Measurements from ENCODE around the gene ZFAND6. TPM values are rescaled to one million over a fixed set of nuclear protein-coding genes. Genes with fewer than 3 reads are reported as not detected.

Gene ZFAND6
- total and polyA plus RNA-seq, 5 experiments from 2014 or later: 70.4 to 105 (median 100.0) TPM

DNA sequence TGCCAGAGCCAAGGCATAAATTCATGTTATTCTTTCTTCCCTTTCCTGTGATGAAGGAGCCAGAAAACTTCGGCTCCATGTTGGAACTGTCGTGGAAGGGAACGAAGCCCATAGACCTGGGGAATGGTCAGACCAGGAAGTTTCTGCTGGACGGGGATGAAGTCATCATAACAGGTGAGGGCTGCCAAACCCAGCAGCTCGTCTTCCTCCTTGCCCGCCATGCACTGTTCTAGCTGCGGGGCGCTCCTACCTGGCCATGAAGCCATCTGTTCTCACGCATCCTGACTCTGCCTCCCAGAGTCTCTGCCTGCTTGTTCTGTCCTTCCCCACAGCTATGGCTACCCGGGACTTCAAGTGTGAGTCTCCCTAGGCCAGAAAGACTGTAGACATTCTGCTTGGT is 121.5 kb downstream of the ZFAND6 start:
- H3K4me3 Mint-ChIP-seq: no peak overlapping the region
- H3K36me3 Mint-ChIP-seq: peaks cover 9 to 48% (median 26%) of the 10 kb centered on the region in 3 donors
- no peak overlapping the region for H3K27ac Mint-ChIP-seq
- ATAC-seq (no peak), DNase-seq (no peak)
- POLR2A ChIA-PET: no interaction called here
- H3K4me1 Mint-ChIP-seq: no peaks in the 10 kb centered on the region
- no peaks in the 10 kb centered on the region for H3K27me3 Mint-ChIP-seq
- H3K9me3 Mint-ChIP-seq: peaks cover 0 to 3% (median 0%) of the 10 kb centered on the region in 9 donors

DNA sequence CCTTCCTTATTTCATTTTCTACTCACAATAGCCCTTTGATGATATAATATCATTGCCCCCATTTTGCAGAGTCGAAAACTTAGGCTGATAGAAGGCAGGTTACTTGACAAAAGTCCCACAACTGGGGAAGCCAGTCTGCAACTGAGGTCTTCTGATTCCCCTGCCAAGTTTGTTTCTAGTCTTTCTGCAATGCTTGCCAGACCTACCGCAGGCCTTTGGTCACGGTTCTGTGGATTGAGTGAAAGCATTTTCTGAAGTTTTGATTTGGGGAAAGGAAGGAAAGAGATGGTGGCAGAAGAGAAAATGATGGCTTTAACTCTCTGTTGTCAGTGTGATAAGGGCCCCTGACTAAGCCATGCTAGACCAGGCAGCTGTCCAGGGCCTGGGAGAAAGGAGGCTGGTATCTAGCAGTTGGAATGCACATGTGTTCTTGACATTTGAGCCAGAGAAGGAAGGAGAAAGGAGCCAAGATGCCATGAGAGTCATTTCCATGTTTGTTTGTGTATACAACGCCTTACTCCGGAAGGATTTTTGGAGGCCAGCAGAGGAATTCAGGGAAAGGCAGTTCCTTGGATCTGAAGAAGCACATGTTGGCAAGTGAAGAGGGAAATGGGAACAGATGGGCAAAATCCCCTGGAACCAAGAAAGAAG is 123.3 kb downstream of the ZFAND6 start:
- H3K27ac Mint-ChIP-seq: no peak overlapping the region
- POLR2A ChIA-PET: no interaction called here
- DNase-seq (no peak), ATAC-seq (no peak)
- no peak overlapping the region for H3K4me3 Mint-ChIP-seq
- peaks cover 16 to 58% (median 38%) of the 10 kb centered on the region in 3 donors for H3K36me3 Mint-ChIP-seq
- no peaks in the 10 kb centered on the region for H3K27me3 Mint-ChIP-seq
- no peaks in the 10 kb centered on the region for H3K4me1 Mint-ChIP-seq
- H3K9me3 Mint-ChIP-seq: peaks cover 0 to 3% (median 0%) of the 10 kb centered on the region in 9 donors

DNA sequence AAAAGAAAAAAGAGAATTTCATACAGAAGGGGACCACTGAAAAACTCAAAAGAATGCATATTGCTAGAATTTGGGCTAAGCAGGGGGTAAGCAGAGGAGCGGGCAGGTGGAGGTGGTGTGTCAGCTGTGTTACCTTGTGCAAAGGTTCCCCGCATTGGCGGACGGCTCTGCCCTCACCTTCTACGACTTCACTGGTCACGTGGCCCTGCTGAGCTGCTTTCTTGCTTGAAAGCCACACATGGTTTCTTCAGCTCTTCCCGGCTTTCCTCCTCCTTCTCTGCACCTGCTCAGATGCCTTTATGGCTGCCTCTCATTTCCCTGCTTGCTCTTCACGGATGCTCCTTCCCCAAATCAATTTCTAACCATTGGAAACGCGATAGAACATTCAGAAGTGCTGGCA is 123.8 kb downstream of the ZFAND6 start:
- ATAC-seq (no peak), DNase-seq (no peak)
- peaks cover 0 to 3% (median 0%) of the 10 kb centered on the region in 9 donors for H3K9me3 Mint-ChIP-seq
- peaks cover 17 to 58% (median 40%) of the 10 kb centered on the region in 3 donors for H3K36me3 Mint-ChIP-seq
- peak overlapping the region in 1 of 10 donors; percentile 35 for H3K27ac Mint-ChIP-seq
- H3K4me1 Mint-ChIP-seq: no peaks in the 10 kb centered on the region
- POLR2A ChIA-PET: no interaction called here
- no peaks in the 10 kb centered on the region for H3K27me3 Mint-ChIP-seq
- no peak overlapping the region for H3K4me3 Mint-ChIP-seq

DNA sequence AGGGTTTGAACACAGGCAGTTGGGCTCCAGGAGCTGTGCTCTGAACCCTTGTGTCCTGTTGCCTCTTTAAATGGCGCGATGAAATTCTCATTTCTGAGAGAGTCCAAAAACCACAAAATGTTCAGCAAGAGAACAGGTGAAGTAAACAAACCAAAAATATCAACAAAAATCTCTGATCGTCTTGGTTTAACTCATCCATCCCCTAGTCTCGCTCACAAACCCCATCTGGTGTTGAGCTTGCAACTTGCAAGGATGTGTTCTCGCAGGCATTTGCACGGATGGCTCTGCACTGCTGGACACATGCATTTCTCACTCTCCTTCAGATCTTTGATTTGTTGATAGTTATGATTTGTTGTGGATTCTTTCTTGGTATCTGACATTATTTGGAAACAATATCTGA is 124.4 kb downstream of the ZFAND6 start:
- no peaks in the 10 kb centered on the region for H3K27me3 Mint-ChIP-seq
- ATAC-seq (no peak), DNase-seq (no peak)
- peaks cover 0 to 3% (median 0%) of the 10 kb centered on the region in 9 donors for H3K9me3 Mint-ChIP-seq
- H3K4me3 Mint-ChIP-seq: no peak overlapping the region
- H3K4me1 Mint-ChIP-seq: no peaks in the 10 kb centered on the region
- peaks cover 17 to 53% (median 40%) of the 10 kb centered on the region in 3 donors for H3K36me3 Mint-ChIP-seq
- H3K27ac Mint-ChIP-seq: peak overlapping the region in 2 of 10 donors; percentile 4 to 12
- POLR2A ChIA-PET: no interaction called here

DNA sequence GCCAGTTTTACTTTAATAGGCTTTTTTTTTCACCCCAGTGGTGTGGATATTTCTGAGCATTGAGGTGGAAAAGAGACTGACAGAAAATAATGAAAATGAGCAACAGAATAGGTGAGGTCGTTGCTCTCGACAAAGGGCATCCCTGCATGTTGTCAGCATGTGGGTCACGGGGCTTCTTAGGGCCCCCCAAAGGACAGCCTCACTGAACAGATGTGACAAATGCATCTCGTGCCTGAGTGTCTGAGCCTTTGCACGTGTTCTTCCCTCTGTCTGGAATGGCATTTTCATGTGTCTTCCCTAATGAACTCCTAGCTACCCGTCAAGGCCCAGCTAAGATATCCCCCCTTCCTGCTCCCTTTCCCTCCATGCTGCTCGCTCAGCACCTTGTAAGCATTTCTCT is 125.1 kb downstream of the ZFAND6 start:
- peaks cover 17 to 53% (median 40%) of the 10 kb centered on the region in 3 donors for H3K36me3 Mint-ChIP-seq
- no peak overlapping the region for H3K27ac Mint-ChIP-seq
- no peak overlapping the region for H3K4me3 Mint-ChIP-seq
- no peaks in the 10 kb centered on the region for H3K27me3 Mint-ChIP-seq
- H3K9me3 Mint-ChIP-seq: peaks cover 0 to 3% (median 0%) of the 10 kb centered on the region in 9 donors
- no peaks in the 10 kb centered on the region for H3K4me1 Mint-ChIP-seq
- POLR2A ChIA-PET: no interaction called here
- DNase-seq (no peak), ATAC-seq (no peak)

DNA sequence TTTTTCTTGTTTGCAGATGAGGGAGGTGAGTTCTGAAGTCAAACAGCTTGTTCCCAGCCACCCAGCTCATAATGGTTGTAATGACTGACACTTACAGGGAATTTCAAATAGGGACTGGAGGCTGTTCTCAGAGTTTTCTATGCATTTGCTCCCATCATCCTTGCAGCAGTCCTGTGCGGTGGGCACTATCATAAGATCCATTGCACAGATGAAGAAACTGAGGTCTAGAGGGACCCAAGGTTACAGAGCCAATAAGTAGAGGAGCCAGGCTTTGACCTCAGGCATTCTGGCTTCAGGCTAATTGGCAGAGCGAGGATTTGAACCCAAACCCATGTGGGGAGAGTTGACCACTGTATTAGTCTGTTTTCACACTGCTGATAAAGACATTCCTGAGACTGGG is 125.7 kb downstream of the ZFAND6 start:
- POLR2A ChIA-PET: no interaction called here
- Mint-ChIP-seq H3K36me3 (peaks cover 17 to 53% (median 40%) of the 10 kb centered on the region in 3 donors), H3K4me1 (no peaks in the 10 kb centered on the region), H3K9me3 (peaks cover 0 to 3% (median 0%) of the 10 kb centered on the region in 9 donors), H3K4me3 (no peak overlapping the region), H3K27ac (no peak overlapping the region), H3K27me3 (no peaks in the 10 kb centered on the region)
- DNase-seq (no peak), ATAC-seq (no peak)

DNA sequence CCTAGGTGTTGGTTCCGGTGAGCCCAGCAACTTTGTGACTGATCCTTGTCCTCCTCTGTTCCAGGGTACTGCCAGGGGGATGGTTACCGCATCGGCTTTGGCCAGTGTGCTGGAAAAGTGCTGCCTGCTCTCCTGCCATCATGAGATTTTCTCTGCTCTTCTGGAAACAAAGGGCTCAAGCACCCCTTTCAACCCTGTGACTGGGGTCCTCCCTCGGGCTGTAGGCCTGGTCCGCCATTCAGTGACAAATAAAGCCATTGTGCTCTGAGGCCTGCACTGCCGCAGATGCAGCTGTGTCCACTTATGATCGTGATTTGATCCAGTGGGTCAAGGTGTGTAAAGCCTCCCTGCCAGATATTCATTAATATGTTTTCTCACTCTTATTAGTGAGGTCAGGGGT is 126.6 kb downstream of the ZFAND6 start:
- no peaks in the 10 kb centered on the region for H3K27me3 Mint-ChIP-seq
- no peak for DNase-seq
- no peaks in the 10 kb centered on the region for H3K4me1 Mint-ChIP-seq
- POLR2A ChIA-PET: no interaction called here
- H3K9me3 Mint-ChIP-seq: peaks cover 0 to 3% (median 0%) of the 10 kb centered on the region in 9 donors
- H3K27ac Mint-ChIP-seq: no peak overlapping the region
- H3K36me3 Mint-ChIP-seq: peaks cover 17 to 52% (median 40%) of the 10 kb centered on the region in 3 donors
- H3K4me3 Mint-ChIP-seq: no peak overlapping the region
- ATAC-seq: no peak

DNA sequence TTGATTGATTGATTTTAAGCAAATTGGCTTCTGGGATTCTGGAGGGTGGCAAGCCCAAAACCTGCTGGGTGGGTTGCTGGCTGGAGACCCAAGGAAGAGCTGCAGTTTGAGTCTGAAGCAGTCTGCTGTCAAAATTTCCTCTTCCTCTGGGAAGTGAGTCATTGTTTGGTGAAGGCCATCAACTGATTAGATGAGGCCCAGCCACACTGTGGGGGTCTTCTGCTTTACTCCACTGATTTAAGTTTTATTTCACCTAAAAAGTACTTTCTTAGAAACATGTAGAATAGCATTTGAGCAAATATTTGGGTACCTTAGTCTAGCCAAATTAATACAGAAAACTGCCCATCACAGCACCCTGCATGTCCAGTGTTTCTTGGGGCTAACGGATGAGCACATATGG is 127.1 kb downstream of the ZFAND6 start:
- Mint-ChIP-seq H3K4me1 (no peaks in the 10 kb centered on the region), H3K27ac (no peak overlapping the region), H3K9me3 (peaks cover 0 to 3% (median 0%) of the 10 kb centered on the region in 9 donors), H3K4me3 (no peak overlapping the region), H3K27me3 (no peaks in the 10 kb centered on the region), H3K36me3 (peaks cover 17 to 49% (median 40%) of the 10 kb centered on the region in 3 donors)
- DNase-seq (no peak), ATAC-seq (no peak)
- POLR2A ChIA-PET: no interaction called here

Other genes with a start within 250 kb of the ZFAND6 start
- 10 to 100 TPM; 31.0 to 33.6 TPM for gene MTHFS, start 162.7 kb upstream of the ZFAND6 start, total RNA-seq
- gene MTHFS, start 162.7 kb upstream of the ZFAND6 start, polyA plus RNA-seq: 100 to 1,000 TPM in 1 of 3 donors, 10 to 100 TPM in 2; 82.6 to 106 (median 85.4) TPM
- 10 to 100 TPM; 18.7 to 19.7 TPM for gene BCL2A1, start 88.5 kb upstream of the ZFAND6 start, total RNA-seq
- 10 to 100 TPM; 19.6 to 27.4 (median 25.9) TPM for gene BCL2A1, start 88.5 kb upstream of the ZFAND6 start, polyA plus RNA-seq
- gene FAH, start 93.3 kb downstream of the ZFAND6 start, total RNA-seq: 1 to 10 TPM; 6.2 to 8.9 TPM
- gene FAH, start 93.3 kb downstream of the ZFAND6 start, polyA plus RNA-seq: 1 to 10 TPM; 5.3 to 9.3 (median 5.7) TPM
- gene CTXND1, start 192.5 kb downstream of the ZFAND6 start, total RNA-seq: not detected
- not detected for gene CTXND1, start 192.5 kb downstream of the ZFAND6 start, polyA plus RNA-seq